SU-DHL-6 (cell line): ENCODE data around the gene BMPR2.
"Not testable (repeated sequence)": the region's sequence is repeated elsewhere in the genome, so short reads cannot be mapped to it uniquely, and the experiment has no call there.

Experiments used
- H2AFZ ChIP-seq: fragments of 200-600 bp; sonication (generic); 2 replicates; pipeline ENCODE4 v1.6.1; 2014; ENCODE audit warnings: low read depth, mild to moderate bottlenecking, moderate library complexity, mixed read lengths, antibody characterized with exemption, low read length; ENCODE audit not compliant: severe bottlenecking
- H3F3A ChIP-seq: fragments of 200-600 bp; shearing (Covaris generic); 2 replicates; pipeline ENCODE4 v1.6.0; 2016; ENCODE audit warnings: antibody characterized with exemption, mild to moderate bottlenecking; ENCODE audit not compliant: insufficient read depth
- H3K27ac ChIP-seq: fragments of 200-600 bp; sonication (generic); 2 replicates; pipeline ENCODE4 v1.5.1; 2016; ENCODE audit warnings: low read depth, mild to moderate bottlenecking, low read length, moderate library complexity, mixed read lengths
- H3K27me3 ChIP-seq: fragments of 200-600 bp; sonication (generic), shearing (Covaris generic); 2 replicates; pipeline ENCODE4 v1.6.0; 2014; ENCODE audit warnings: mild to moderate bottlenecking, low read length
- H3K36me3 ChIP-seq: fragments of 200-600 bp; sonication (generic); 2 replicates; pipeline ENCODE4 v1.6.1; 2014; ENCODE audit warnings: mild to moderate bottlenecking, low read length, mixed read lengths
- H3K4me2 ChIP-seq: fragments of 300-600, 200-600 bp; shearing (Covaris generic), sonication (generic); 2 replicates; pipeline ENCODE4 v1.6.0; 2014; ENCODE audit warnings: low read length, low read depth, mild to moderate bottlenecking; ENCODE audit not compliant: poor library complexity, severe bottlenecking
- H3K4me3 ChIP-seq: fragments of 200-600 bp; sonication (generic); 2 replicates; pipeline ENCODE4 v1.5.1; 2014; ENCODE audit warnings: antibody characterized with exemption, low read length, mild to moderate bottlenecking, mixed read lengths; ENCODE audit not compliant: insufficient read depth, poor library complexity, severe bottlenecking
- H3K79me2 ChIP-seq: fragments of 200-600 bp; sonication (generic); 2 replicates; pipeline ENCODE4 v1.6.1; 2014; ENCODE audit warnings: mild to moderate bottlenecking, low read length, moderate library complexity; ENCODE audit not compliant: insufficient read depth
- H3K9ac ChIP-seq: fragments of 200-600 bp; sonication (generic); 2 replicates; pipeline ENCODE4 v1.7.0; 2014; ENCODE audit warnings: mild to moderate bottlenecking, low read length
- H3K9me2 ChIP-seq: fragments of 200-600 bp; sonication (generic); replicated peaks from 2 replicates; pipeline ENCODE4 v1.6.1; 2014; ENCODE audit warnings: low read length; ENCODE audit not compliant: insufficient read depth
- H3K9me3 ChIP-seq: fragments of 200-600 bp; sonication (generic); 2 replicates; pipeline ENCODE4 v1.6.1; 2014; ENCODE audit warnings: low read length, mixed read lengths; ENCODE audit not compliant: insufficient read depth
- H4K20me1 ChIP-seq: fragments of 200-600 bp; sonication (generic); 2 replicates; pipeline ENCODE4 v1.6.1; 2014; ENCODE audit warnings: low read depth, mild to moderate bottlenecking, antibody characterized with exemption, low read length, moderate library complexity, mixed read lengths
- CTCF ChIP-seq: fragments of 200-600 bp; sonication (generic); IDR thresholded peaks from one replicate; pipeline ENCODE4 v1.5.1; 2017; ENCODE audit warnings: antibody characterized with exemption, mild to moderate bottlenecking, low read length, moderate library complexity; ENCODE audit not compliant: insufficient read depth, poor library complexity, severe bottlenecking
- EZH2phosphoT487 ChIP-seq: fragments of 200-600 bp; sonication (generic), shearing (Covaris generic); conservative IDR thresholded peaks from 2 replicates; pipeline ENCODE4 v1.6.1; 2018; ENCODE audit warnings: mild to moderate bottlenecking, antibody characterized with exemption, low read length, moderate library complexity, mixed read lengths

The BMPR2 gene

GRCh38 chr2:202344178-202344577 lies 31.9 kb upstream of the BMPR2 start:
- Histone ChIP-seq H3K9ac (no peak overlapping the region), H3K79me2 (no peaks in the 10 kb centered on the region), H2AFZ (no peak overlapping the region), H3K4me2 (no peak overlapping the region), H3K9me2 (no peaks in the 10 kb centered on the region), H3F3A (no peaks in the 10 kb centered on the region), H3K4me3 (no peak overlapping the region), H3K27ac (no peak overlapping the region), H3K36me3 (no peaks in the 10 kb centered on the region), H3K27me3 (no peaks in the 10 kb centered on the region), H3K9me3 (no peaks in the 10 kb centered on the region), H4K20me1 (no peaks in the 10 kb centered on the region)
- no peak for TF ChIP-seq EZH2phosphoT487
- no peak for TF ChIP-seq CTCF

DNA sequence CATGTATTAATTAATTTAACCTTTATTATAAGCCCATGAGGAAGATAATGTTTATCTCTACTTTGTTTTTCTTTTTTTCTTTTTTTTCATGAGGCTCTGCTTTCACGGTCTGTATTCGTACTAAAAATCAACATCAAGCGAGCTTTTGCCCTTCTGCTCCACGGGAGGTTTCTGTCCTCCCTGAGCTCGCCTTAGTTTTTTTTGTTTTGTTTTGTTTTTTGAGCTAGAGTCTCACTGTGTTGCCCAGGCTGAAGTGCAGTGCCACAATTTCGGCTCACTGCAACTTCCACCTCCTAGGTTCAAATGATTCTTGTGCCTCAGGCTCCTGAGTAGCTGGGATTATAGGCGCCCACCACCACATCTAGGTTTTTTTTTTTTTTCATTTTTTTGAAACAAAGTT lies 29.9 kb upstream of the BMPR2 start:
- Histone ChIP-seq H3K79me2 (no peaks in the 10 kb centered on the region), H2AFZ (no peak overlapping the region)

DNA sequence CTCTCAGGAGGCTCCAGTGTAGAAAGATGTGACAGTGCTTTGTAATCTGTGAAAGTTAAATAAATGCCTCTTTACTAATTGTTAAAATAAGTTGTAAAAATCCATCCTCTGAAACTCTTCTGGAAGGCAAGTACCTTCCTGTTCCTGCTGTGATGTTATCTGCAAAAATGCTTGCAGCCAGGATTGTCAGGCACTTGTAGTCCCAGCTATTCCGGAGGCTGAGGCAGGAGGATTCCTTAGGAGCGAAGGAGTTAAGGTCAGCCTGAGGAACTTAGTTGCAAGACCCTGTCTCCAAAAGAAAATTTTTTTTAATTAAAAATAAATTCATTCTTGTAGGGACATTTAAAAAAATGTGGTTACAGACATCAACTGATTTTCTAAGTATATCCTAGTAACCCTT lies 22.7 kb upstream of the BMPR2 start:
- H3K4me3 ChIP-seq: no peak overlapping the region
- no peaks in the 10 kb centered on the region for H3K27me3 ChIP-seq
- no peaks in the 10 kb centered on the region for H3K79me2 ChIP-seq
- no peaks in the 10 kb centered on the region for H3K36me3 ChIP-seq
- no peak for TF ChIP-seq CTCF
- TF ChIP-seq EZH2phosphoT487: no peak
- H3K27ac ChIP-seq: no peak overlapping the region
- no peak overlapping the region for H2AFZ ChIP-seq
- no peaks in the 10 kb centered on the region for H4K20me1 ChIP-seq
- H3K4me2 ChIP-seq: no peak overlapping the region
- H3K9me2 ChIP-seq: no peaks in the 10 kb centered on the region
- no peak overlapping the region for H3K9ac ChIP-seq
- no peaks in the 10 kb centered on the region for H3F3A ChIP-seq
- H3K9me3 ChIP-seq: no peaks in the 10 kb centered on the region

More for the DNA sequence above, 29.9 kb upstream of the BMPR2 start:
- no peaks in the 10 kb centered on the region for H3K9me3 ChIP-seq
- no peaks in the 10 kb centered on the region for H3K27me3 ChIP-seq
- TF ChIP-seq CTCF (no peak), EZH2phosphoT487 (no peak)
- no peaks in the 10 kb centered on the region for H3F3A ChIP-seq
- H3K4me2 ChIP-seq: no peak overlapping the region
- no peaks in the 10 kb centered on the region for H3K9me2 ChIP-seq
- no peak overlapping the region for H3K27ac ChIP-seq
- no peaks in the 10 kb centered on the region for H4K20me1 ChIP-seq
- H3K36me3 ChIP-seq: no peaks in the 10 kb centered on the region
- H3K4me3 ChIP-seq: no peak overlapping the region
- H3K9ac ChIP-seq: no peak overlapping the region

GRCh38 chr2:202355993-202356505 lies 20.1 kb upstream of the BMPR2 start:
- no peak overlapping the region for H3K27ac ChIP-seq
- H2AFZ ChIP-seq: no peak overlapping the region
- H4K20me1 ChIP-seq: no peaks in the 10 kb centered on the region
- H3K9ac ChIP-seq: no peak overlapping the region
- H3K9me3 ChIP-seq: no peaks in the 10 kb centered on the region
- no peak overlapping the region for H3K4me3 ChIP-seq
- no peak for TF ChIP-seq CTCF
- TF ChIP-seq EZH2phosphoT487: no peak
- no peaks in the 10 kb centered on the region for H3F3A ChIP-seq
- no peaks in the 10 kb centered on the region for H3K36me3 ChIP-seq
- no peaks in the 10 kb centered on the region for H3K79me2 ChIP-seq
- no peak overlapping the region for H3K4me2 ChIP-seq
- H3K27me3 ChIP-seq: no peaks in the 10 kb centered on the region
- no peaks in the 10 kb centered on the region for H3K9me2 ChIP-seq

GRCh38 chr2:202358924-202359323 lies 17.2 kb upstream of the BMPR2 start:
- not testable (repeated sequence) for H3K4me2 ChIP-seq, H3K9me3 ChIP-seq, H3K9ac ChIP-seq, H3K36me3 ChIP-seq, H3K9me2 ChIP-seq, H4K20me1 ChIP-seq, H2AFZ ChIP-seq, H3K27me3 ChIP-seq, H3F3A ChIP-seq, H3K27ac ChIP-seq, H3K79me2 ChIP-seq, H3K4me3 ChIP-seq
